Activated CD4-positive, alpha-beta memory T cell treated with anti-CD3 and anti-CD28 coated beads, Interleukin-2, amount 10 ng/mL, durations not matched to agents 7 days and 5 days (primary cell): ENCODE measurements around the gene GNE. TPM values are rescaled to one million over a fixed set of nuclear protein-coding genes. Genes with fewer than 3 reads are reported as not detected.

ENCODE experiments used
- CTCF ChIA-PET: fragments of 350-600 bp; sonication (Branson Sonifier 250); formaldehyde crosslinking; loops from one replicate; lab custom pipeline; 2021; ENCODE audit warnings: antibody characterized with exemption, inconsistent platforms; lab: Charles Lee
- POLR2A ChIA-PET: fragments of 350-600 bp; sonication (Branson Sonifier 250); formaldehyde crosslinking; loops from one replicate; lab custom pipeline; 2021; ENCODE audit warnings: antibody characterized with exemption; lab: Charles Lee
- DNase-seq: peaks from one replicate; pipeline ENCODE4 v3.0.0-alpha.2; 2020
- H3K27ac Mint-ChIP-seq: one replicate; pipeline ENCODE4 v1.8.0; 2021; ENCODE audit warnings: mild to moderate bottlenecking, mixed read lengths
- H3K27me3 Mint-ChIP-seq: one replicate; pipeline ENCODE4 v1.8.0; 2021; ENCODE audit warnings: mixed read lengths
- H3K36me3 Mint-ChIP-seq: one replicate; pipeline ENCODE4 v1.8.0; 2021; ENCODE audit warnings: low read depth, mixed read lengths
- H3K4me1 Mint-ChIP-seq: one replicate; pipeline ENCODE4 v1.8.0; 2021; ENCODE audit warnings: mixed read lengths
- H3K4me3 Mint-ChIP-seq: one replicate; pipeline ENCODE4 v1.8.0; 2021; ENCODE audit warnings: mild to moderate bottlenecking, mixed read lengths
- H3K9me3 Mint-ChIP-seq: one replicate; pipeline ENCODE4 v1.8.0; 2021; ENCODE audit warnings: mixed read lengths
- total RNA-seq, 2 experiments: library from RNA; stranded (reverse); gene quantifications; one replicate each; pipeline ENCODE4 v1.2.3, GENCODE V29; 2021

The GNE gene
- total RNA-seq, 2 experiments from 2014 or later = 22.0 to 23.0 TPM

DNA sequence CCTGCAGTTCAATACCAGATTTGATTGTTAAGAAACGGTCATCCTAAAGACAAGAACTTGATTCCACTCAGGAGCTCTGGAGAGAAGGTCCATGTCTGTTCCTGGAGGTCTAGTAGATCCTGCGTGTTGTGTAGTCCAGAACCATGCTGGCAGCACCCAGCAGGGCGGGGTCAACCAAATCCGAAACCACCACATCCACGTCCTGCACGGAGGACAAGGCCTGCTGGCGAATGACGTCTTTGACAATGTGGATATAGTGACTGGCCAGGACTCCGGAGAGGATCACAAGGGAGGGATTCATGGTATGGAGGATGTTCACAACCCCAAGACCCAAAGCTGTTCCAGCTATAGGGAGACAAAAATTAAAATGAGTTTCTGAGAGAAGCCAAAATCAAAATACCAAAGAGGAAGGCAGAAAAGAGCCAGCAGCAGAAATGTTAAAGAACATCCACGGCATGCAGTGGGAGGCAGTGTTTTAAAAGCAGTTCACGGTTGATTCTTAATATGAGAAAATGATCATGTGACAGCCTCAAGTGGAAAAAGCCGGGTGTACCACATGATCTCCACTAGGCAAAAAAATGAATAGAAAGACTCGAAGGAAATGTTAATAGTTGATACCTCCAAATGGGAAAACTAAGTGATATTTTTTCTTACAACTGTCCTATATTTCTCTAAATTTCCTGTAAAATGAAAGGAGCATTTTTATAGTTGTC is 40.8 kb downstream of the GNE start:
- ChIA-PET CTCF (interaction anchor here (1.0 to 3.1 kb wide), 5 partner anchors 27 to 209 kb away, joined by 3 to 14 read pairs (median 4); partner anchors contain the start of gene CLTA), POLR2A (interaction anchor here (0.8 to 5.2 kb wide), 5 partner anchors 10 to 41 kb away, joined by 3 to 40 read pairs (median 6); partner anchors contain the start of genes CLTA and GNE)
- Mint-ChIP-seq H3K27me3 (no peaks in the 10 kb centered on the region), H3K27ac (peak overlapping the region; percentile 79), H3K4me3 (no peak overlapping the region), H3K4me1 (peaks cover 58% of the 10 kb centered on the region), H3K9me3 (no peaks in the 10 kb centered on the region), H3K36me3 (peaks cover 76% of the 10 kb centered on the region)
- no peak for DNase-seq

DNA sequence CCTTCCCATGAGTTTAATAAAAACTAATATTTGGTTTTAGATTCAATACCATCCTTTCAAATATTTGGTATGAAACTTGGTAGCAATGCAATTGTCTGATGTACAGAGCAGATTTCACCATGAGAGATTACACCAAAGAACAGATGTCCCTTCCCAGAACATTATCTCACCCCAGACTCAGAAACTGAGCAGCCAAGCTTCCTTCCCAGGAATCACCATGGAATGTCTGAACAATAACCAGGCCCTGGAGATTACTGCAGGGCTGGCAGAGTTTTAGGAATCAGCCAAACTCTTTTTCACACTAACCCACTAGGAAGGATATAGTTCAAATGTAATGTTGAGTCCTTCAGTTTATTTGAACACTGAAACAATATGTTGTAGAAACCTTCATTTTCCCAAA is 43.7 kb downstream of the GNE start:
- H3K27ac Mint-ChIP-seq = no peak overlapping the region
- peaks cover 60% of the 10 kb centered on the region for H3K4me1 Mint-ChIP-seq

DNA sequence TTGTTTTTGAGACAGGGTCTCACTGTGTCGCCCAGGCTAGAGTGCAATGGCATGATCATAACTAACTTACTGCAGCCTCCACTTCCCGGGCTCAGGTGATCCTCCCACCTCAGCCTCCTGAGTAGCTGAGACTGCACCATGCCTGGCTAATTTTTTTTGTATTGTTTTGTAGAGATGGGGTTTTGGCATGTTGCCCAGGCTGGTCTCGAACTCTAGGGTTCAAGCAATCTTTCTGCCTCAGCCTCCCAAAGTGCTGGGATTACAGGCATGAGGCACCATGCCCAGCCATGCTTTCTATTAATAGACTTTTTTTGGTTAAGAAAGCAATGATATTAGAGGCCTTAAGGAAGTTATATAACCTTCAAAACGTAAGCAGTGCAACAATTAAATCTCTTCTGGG is 44.3 kb downstream of the GNE start:
- Mint-ChIP-seq H3K27me3 (no peaks in the 10 kb centered on the region), H3K27ac (no peak overlapping the region), H3K4me1 (peaks cover 60% of the 10 kb centered on the region), H3K4me3 (no peak overlapping the region), H3K9me3 (no peaks in the 10 kb centered on the region), H3K36me3 (peaks cover 84% of the 10 kb centered on the region)
- ChIA-PET CTCF (interaction anchor here (1.7 kb wide), 1 partner anchor 10 kb away, joined by 3 read pairs; no protein-coding TSS in a partner anchor), POLR2A (interaction anchor here (6.1 kb wide), 1 partner anchor 23 kb away, joined by 49 read pairs; the partner anchor contains the start of gene CLTA)
- no peak for DNase-seq

More for the DNA sequence above, 43.7 kb downstream of the GNE start:
- Mint-ChIP-seq H3K36me3 (peaks cover 84% of the 10 kb centered on the region), H3K4me3 (no peak overlapping the region), H3K27me3 (no peaks in the 10 kb centered on the region), H3K9me3 (no peaks in the 10 kb centered on the region)
- ChIA-PET CTCF (interaction anchor here (3.1 kb wide), 1 partner anchor 25 kb away, joined by 14 read pairs; the partner anchor contains the start of gene CLTA), POLR2A (interaction anchor here (5.2 to 6.1 kb wide), 2 partner anchors 23 to 24 kb away, joined by 40 to 49 read pairs; partner anchors contain the start of gene CLTA)
- no peak for DNase-seq

DNA sequence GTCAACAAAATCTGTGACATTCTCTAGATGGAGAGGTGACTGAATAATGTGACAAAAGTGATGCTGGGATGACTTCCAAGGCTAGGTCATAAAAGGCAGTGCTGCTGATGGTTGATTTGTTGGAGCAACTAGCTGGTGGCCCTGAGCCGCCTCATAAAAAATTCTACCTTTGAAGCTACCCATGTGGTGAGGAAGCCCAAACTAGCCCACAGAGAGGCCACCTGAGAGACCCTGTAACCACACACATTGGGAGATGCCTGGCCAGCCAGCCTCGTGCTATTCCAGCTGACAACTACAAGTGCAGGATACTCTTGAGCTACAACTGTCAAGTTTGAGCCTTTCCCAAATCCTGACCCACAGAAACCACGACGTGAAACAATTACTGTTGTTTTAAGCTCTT is 44.9 kb downstream of the GNE start:
- Mint-ChIP-seq H3K4me3 (no peak overlapping the region), H3K36me3 (peaks cover 84% of the 10 kb centered on the region), H3K9me3 (no peaks in the 10 kb centered on the region), H3K4me1 (peaks cover 60% of the 10 kb centered on the region), H3K27ac (no peak overlapping the region), H3K27me3 (no peaks in the 10 kb centered on the region)
- no peak for DNase-seq
- ChIA-PET POLR2A (interaction anchor here (6.1 kb wide), 1 partner anchor 23 kb away, joined by 49 read pairs; the partner anchor contains the start of gene CLTA), CTCF (interaction anchor here (0.6 to 1.9 kb wide), 3 partner anchors 9 to 23 kb away, joined by 3 to 5 read pairs (median 3); partner anchors contain the start of gene CLTA)

DNA sequence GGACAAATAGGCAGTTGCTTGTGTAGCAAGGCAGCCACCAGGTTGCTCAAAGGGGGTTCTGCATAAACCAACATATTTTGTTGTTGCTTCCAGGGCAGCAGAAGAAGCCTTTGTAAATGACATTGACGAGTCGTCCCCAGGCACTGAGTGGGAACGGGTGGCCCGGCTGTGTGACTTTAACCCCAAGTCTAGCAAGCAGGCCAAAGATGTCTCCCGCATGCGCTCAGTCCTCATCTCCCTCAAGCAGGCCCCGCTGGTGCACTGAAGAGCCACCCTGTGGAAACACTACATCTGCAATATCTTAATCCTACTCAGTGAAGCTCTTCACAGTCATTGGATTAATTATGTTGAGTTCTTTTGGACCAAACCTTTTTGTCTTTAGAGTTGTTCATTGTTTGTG is 46.7 kb downstream of the GNE start:
- H3K36me3 Mint-ChIP-seq = peaks cover 89% of the 10 kb centered on the region

DNA sequence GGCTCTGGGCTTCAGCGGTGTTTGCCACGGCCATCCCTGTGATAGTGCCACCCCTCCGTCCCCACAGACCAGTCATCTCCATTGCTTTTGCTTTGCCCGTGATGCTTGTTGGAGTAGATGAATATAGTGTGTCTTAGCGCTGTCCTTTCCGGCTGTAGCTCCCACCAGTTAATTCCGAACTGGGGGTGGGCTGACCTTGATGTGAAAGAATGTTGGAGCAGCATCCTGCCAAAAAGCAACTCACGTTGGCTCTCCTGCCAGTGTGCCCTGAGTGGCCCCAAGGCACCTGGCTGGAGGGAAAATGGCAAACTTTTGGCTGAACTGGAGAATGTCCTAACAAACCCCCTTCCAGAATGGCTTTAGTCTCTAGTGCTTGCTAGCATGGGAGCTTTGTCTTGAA is 47.5 kb downstream of the GNE start:
- Mint-ChIP-seq H3K4me3 (no peak overlapping the region), H3K27ac (no peak overlapping the region), H3K36me3 (peaks cover 89% of the 10 kb centered on the region), H3K27me3 (no peaks in the 10 kb centered on the region), H3K4me1 (peaks cover 62% of the 10 kb centered on the region), H3K9me3 (no peaks in the 10 kb centered on the region)
- DNase-seq = no peak
- POLR2A ChIA-PET = interaction anchor here (6.1 kb wide), 1 partner anchor 20 kb away, joined by 49 read pairs; the partner anchor contains the start of gene CLTA
- CTCF ChIA-PET = interaction anchor here (1.6 kb wide), 1 partner anchor 20 kb away, joined by 7 read pairs; the partner anchor contains the start of gene CLTA

More for the DNA sequence above, 46.7 kb downstream of the GNE start:
- DNase-seq = no peak
- H3K4me1 Mint-ChIP-seq = peaks cover 61% of the 10 kb centered on the region
- no peaks in the 10 kb centered on the region for H3K27me3 Mint-ChIP-seq
- ChIA-PET CTCF (no interaction called here), POLR2A (interaction anchor here (6.1 kb wide), 1 partner anchor 21 kb away, joined by 49 read pairs; the partner anchor contains the start of gene CLTA)
- no peaks in the 10 kb centered on the region for H3K9me3 Mint-ChIP-seq
- H3K27ac Mint-ChIP-seq = no peak overlapping the region
- H3K4me3 Mint-ChIP-seq = no peak overlapping the region

DNA sequence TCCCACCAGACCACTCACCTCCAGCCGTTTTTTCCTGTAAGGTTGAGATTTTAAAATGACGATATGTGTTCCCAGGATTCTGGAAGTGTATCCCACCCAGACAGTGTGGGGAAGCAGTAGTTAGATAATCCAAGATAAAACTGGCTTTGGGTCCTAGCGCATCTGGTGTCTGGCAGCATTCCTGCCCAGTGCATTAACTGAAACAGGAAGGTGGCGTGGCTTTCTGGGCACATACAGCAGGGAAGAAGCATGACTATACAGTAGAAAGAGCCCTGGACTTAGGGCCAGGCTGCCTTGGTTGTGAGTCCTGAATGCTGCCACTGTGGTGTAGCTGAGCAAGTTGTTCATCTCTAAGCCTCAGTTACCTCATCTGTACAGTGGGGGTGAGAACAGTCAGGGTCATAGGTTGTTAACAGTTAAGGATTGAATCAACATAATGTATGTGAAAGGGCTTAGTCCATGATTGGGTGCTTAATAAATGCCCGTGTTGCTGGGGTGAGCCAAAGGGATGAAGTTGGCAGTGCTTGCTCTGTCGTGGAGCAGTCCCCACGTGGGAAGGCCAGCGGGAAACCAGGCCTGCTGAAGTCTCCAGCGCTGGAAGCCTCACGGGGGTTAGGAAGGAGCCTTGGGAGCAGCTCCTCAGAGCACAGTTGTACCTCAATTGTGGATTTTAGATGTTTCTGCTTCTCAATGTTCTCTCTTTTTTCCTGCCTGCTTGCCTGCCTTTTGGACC is 49.6 kb downstream of the GNE start:
- Mint-ChIP-seq H3K9me3 (no peaks in the 10 kb centered on the region), H3K4me3 (no peak overlapping the region), H3K27me3 (no peaks in the 10 kb centered on the region), H3K27ac (peak overlapping the region; percentile 51), H3K36me3 (peaks cover 94% of the 10 kb centered on the region), H3K4me1 (peaks cover 62% of the 10 kb centered on the region)
- ChIA-PET POLR2A (interaction anchor here (1.2 to 8.7 kb wide), 4 partner anchors 10 to 50 kb away, joined by 3 to 86 read pairs (median 28); partner anchors contain the start of genes CLTA and GNE), CTCF (interaction anchor here (0.5 to 2.3 kb wide), 3 partner anchors 18 to 280 kb away, joined by 3 to 7 read pairs (median 5); partner anchors contain the start of gene CLTA)
- no peak for DNase-seq

DNA sequence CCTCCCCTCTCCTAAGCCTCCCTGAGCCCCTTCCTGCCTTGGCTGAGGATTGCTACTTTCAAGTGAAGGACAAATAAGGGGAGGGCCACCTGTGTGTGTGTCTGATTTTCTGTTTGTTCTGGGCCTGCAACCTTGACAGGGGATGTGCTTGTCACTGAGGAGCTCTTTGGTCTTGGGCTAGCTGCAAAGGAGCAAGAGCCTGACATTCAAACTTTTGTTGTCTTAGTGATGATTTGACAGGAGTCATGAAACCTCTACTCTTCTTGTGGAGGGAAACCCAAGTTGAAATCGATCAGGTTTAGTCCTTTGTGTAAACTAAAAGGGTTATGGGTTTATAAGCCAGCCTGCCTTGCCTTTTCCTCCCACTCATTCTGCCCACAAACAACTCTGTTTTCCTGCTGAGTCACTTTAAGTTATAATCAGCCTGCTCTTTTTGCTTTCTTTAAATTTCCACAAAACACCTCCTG is 50.7 kb downstream of the GNE start:
- peaks cover 61% of the 10 kb centered on the region for H3K4me1 Mint-ChIP-seq
- peak overlapping the region; percentile 5 for H3K4me3 Mint-ChIP-seq
- peaks cover 94% of the 10 kb centered on the region for H3K36me3 Mint-ChIP-seq

DNA sequence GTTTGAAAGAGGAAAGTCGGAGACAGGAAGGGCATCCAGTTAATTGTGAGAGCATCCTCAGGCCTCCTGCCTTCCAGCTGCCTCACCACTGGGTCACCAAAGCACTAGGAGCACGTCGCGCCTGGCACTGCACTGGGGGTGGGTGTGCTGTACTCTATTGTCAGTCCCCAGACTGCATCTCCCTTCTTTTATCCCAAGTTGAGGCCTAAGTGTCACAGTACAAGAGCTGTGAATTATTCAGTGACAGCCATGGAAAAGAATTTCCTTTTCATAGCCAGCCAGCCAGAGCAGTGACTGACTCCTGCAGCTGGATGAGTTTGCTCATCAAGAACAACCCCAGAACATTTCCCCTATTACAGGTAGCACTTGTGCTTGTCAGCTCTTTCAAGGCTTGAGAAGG is 51.2 kb downstream of the GNE start:
- Mint-ChIP-seq H3K27me3 (no peaks in the 10 kb centered on the region), H3K27ac (peak overlapping the region; percentile 87), H3K36me3 (peaks cover 95% of the 10 kb centered on the region), H3K4me3 (no peak overlapping the region), H3K4me1 (peaks cover 61% of the 10 kb centered on the region), H3K9me3 (no peaks in the 10 kb centered on the region)
- ChIA-PET CTCF (interaction anchor here (2.3 kb wide), 1 partner anchor 123 kb away, joined by 5 read pairs; no protein-coding TSS in a partner anchor), POLR2A (interaction anchor here (1.8 to 8.7 kb wide), 3 partner anchors 10 to 15 kb away, joined by 6 to 86 read pairs (median 7); partner anchors contain the start of gene CLTA)
- DNase-seq = no peak

More for the DNA sequence above, 50.7 kb downstream of the GNE start:
- peak overlapping the region; percentile 87 for H3K27ac Mint-ChIP-seq
- H3K27me3 Mint-ChIP-seq = no peaks in the 10 kb centered on the region
- H3K9me3 Mint-ChIP-seq = no peaks in the 10 kb centered on the region
- ChIA-PET CTCF (interaction anchor here (2.3 kb wide), 1 partner anchor 122 kb away, joined by 5 read pairs; no protein-coding TSS in a partner anchor), POLR2A (interaction anchor here (1.8 to 8.7 kb wide), 2 partner anchors 11 to 16 kb away, joined by 6 to 86 read pairs; partner anchors contain the start of gene CLTA)
- no peak for DNase-seq

DNA sequence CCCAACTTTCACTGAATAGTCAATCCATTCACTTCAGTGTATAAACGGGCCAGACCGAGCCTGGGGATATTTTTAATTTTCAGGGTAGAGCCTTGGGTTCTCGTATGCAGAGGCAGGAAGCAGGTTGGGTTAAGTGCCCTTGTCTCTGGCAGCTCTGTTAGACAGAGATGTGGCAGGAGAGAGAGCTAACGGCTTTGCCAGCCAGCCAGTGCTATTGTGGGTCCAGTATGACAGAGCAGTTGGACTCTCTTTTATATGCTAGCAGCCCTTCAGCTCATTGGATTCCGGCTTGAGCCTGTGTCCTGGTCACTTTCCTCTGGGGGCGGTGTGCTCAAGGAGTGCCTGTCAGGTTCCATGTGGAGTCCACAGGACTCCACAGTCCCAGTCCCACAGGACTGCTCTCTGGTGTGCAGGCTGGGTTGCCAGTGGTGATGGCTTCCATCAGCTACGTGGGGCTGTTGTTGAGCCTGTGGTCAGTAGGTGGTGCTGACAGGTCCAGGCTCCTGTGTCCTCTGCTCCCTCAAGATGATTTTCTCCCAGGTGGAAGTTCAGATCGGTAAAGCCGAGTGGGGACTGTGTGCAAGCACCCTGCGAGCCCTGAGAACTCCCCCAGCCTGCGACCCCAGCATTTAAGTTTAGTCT is 53.2 kb downstream of the GNE start:
- CTCF ChIA-PET = interaction anchor here (1.4 to 1.9 kb wide), 3 partner anchors 14 to 103 kb away, joined by 4 to 6 read pairs (median 5); partner anchors contain the start of gene CLTA
- Mint-ChIP-seq H3K27ac (peak overlapping the region; percentile 49), H3K36me3 (peaks cover 86% of the 10 kb centered on the region), H3K27me3 (no peaks in the 10 kb centered on the region), H3K9me3 (no peaks in the 10 kb centered on the region), H3K4me1 (peaks cover 58% of the 10 kb centered on the region), H3K4me3 (no peak overlapping the region)
- POLR2A ChIA-PET = interaction anchor here (1.3 to 8.7 kb wide), 3 partner anchors 8 to 13 kb away, joined by 3 to 86 read pairs (median 7); partner anchors contain the start of gene CLTA
- DNase-seq = no peak

DNA sequence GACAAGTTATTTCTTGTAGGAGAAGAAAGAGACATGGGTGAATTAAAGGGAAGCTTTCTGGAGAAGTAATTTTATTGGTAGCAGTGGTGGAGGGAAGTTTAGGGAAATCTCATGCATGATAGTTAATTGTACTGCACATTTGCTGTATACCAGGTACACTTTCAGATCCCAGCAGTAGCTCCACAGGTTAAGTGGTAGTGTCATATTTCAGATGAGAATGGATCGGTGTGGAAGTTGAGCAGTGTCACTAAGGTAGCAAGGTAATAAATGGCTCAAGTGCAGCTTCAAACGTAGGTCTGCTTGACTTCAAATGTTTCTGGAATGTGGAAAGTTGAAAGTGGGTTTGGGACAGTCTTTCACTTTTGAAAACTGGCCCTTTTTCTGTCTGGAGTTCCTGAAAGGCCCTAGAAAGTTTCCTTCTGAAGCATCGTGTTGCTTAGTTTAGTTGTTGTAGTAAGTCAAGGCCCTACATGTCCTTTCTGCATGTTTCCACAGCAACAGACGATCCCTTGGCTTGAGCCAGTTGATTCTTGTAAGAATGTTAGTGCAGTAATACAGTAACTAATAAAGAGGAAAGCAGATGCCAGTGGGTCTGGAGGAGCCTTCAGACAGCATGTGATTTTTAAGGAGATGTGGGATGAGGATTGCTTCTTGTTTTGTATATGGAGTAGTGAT is 63.8 kb downstream of the GNE start:
- POLR2A ChIA-PET = interaction anchor here (2.0 to 6.0 kb wide), 2 partner anchors 10 to 64 kb away, joined by 5 to 86 read pairs; partner anchors contain the start of gene GNE
- Mint-ChIP-seq H3K27ac (peak overlapping the region; percentile 6), H3K4me3 (peak overlapping the region; percentile 21)

More for the DNA sequence above, 63.8 kb downstream of the GNE start:
- Mint-ChIP-seq H3K4me1 (peaks cover 56% of the 10 kb centered on the region), H3K9me3 (no peaks in the 10 kb centered on the region), H3K36me3 (peaks cover 46% of the 10 kb centered on the region), H3K27me3 (no peaks in the 10 kb centered on the region)
- CTCF ChIA-PET = interaction anchor here (0.6 to 1.5 kb wide), 3 partner anchors 53 to 134 kb away, joined by 3 to 4 read pairs (median 3); no protein-coding TSS in a partner anchor
- no peak for DNase-seq
